NCI-H2227 treated with DMSO at 0.1 percent for 48 hours (cell line): Measurements from ENCODE around the gene MKKS.

Experiments used
- DNase-seq: peaks from one replicate; lab custom pipeline; 2025; lab: John Stamatoyannopoulos, UW

MKKS gene

GRCh38 chr20:10433623-10434466 lies at the start of gene MKKS:
Gene MKKS (minus strand): TSS chr20:10434222. CDS start chr20:10413514, 20,708 bp downstream.
- DNase-seq: peak; percentile 98

- DNase-seq: no peak
Observed at GRCh38 chr20:10483691-10484090, 49.7 kb upstream of the MKKS start.

GRCh38 chr20:10481676-10482075 lies 47.7 kb upstream of the MKKS start:
- no peak for DNase-seq

GRCh38 chr20:10478930-10479329 lies 44.9 kb upstream of the MKKS start:
- DNase-seq: no peak

DNA sequence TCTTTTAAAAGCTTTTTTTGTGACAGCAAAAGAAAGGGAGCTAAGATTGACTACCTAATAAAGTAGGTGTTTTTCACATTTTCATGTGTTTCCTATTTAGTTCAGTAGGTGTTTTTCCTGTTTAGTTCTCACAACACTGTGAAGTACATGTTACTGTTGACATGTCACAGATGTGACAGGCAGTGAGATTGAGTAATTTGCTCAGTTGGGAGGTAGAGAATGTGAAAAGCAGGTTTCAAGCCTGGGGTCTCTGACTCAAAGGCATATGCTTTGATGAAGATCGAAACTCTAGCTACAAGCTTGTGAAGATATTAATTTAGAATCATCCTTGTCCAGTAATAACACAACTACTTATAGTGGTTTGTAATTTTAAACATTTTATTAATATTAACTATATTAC lies 44.2 kb upstream of the MKKS start:
- DNase-seq: no peak

DNA sequence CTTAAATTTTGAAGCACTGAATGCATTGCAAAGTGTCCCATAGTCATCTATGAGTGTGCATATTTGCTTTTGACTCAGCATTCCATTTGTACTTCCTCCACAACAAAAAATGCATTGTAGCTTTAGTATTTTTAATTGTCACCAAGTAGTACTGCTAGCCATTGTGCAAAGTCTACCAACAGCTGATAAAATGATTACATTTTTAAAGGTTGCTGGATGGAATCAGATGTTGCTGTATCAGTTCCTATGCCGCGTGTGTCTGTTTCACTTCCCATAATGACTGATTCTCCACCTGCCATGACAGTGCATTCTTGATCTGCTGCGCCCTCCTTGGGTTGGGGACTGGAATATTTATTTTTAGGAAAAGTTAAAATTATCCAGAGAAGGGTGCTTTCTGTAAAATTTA lies 42.3 kb upstream of the MKKS start:
- no peak for DNase-seq

GRCh38 chr20:10475225-10475624 lies 41.2 kb upstream of the MKKS start:
- no peak for DNase-seq

DNA sequence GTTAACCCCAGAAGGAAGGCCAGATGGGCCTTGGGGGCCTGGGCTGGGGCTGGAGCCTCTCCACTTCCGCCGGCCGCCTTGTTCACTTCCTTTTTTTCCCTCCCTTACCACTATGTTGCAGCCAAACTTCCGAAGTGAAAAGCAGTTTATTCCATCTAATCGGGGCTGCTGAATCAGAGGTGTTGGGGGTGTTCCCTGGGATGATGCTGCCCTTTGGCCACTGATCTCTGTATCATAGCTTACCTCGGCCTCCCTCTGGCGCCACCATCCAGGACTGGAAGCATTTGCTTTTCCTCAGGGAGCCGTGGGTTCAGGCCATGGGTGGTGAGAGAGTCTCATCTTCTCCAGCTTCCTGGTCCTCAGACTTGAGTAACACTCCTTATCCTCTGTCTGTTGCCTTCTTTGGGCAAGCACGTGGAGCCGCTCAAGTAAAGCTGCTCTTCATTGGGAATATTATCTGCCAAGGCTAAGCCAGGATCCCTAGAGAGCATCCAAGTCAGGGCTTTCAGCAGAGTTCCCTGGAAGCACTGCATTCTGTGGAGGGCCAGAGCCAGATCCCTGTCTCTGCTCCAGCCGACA lies 40.7 kb upstream of the MKKS start:
- DNase-seq: no peak

- no peak for DNase-seq
Observed at GRCh38 chr20:10472871-10473270, 38.8 kb upstream of the MKKS start.

DNA sequence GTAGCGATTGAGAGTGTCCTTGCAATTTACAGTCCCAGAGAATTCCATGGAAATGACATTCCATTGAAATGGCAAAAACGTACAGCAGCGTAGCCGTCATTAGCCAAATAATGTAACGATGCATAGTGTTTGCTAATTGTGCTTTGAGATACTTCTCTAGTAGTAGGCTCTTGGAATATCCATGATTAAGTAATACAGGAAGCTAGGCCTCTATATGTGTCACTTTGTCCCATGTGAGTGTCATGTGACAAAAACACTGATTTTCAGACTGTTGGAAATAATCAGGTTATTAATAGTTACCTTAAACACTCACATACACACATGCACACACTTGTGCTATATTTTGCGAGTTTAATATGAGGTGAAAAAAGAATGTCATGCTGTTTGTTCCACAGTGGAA lies 36.3 kb upstream of the MKKS start:
- DNase-seq: no peak

- DNase-seq: peak; percentile 75
Observed at GRCh38 chr20:10469599-10469998, 35.6 kb upstream of the MKKS start.

- no peak for DNase-seq
Observed at GRCh38 chr20:10469056-10469455, 35.0 kb upstream of the MKKS start.

DNA sequence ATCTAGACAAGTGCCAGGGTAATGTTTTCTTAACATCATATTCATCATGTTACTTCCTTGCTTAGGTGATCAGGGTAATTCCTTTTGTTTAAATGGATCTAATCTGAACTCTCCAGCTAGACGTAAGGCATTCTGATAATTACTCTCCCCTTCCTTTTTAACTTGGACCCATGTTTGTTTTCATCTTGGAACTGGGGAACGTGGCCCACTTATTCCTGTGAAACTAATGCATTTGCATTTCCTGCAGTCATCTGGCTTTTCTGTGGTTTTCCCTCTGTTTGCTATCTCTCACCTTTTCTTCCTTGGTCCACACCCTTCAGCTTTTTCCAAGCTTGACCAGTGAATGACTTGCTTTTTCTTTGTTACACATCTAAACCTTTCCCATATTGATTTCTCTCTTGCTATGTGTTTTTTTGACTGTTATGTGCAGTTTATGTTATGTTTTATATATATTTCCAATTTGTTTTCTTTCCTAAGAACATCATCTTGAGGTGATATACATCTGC lies 34.4 kb upstream of the MKKS start:
- no peak for DNase-seq

DNA sequence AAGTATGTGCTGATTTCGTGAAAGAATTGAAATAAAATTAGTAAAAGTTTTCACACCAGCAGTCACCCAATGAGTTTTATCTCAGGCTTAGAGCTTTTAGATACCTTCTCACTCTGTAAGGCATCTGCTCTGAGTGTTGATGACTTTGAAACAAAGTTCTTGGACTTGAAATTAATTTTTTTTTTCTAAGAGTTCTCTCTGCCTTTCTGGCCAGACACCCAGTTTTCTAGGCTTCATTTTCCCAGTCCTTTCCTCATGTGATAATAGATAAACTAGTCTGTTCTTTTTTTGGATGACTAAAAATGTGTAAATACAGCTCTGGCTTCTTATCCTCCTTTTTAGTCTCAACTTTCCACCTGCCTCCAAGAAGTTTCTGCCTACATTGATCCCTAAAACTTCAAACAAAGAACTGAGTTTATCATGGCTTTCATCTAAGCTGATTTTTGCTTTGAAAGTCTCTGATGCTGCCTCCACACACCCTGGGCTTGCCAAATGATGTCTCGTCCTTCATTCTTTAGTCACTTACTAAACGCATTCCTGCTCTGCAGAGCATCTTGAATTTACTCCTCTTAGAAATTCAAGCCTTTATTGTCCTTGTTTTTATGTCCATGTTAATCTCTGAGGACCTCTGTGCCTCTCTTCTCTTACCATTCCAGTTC lies 33.8 kb upstream of the MKKS start:
- no peak for DNase-seq

DNA sequence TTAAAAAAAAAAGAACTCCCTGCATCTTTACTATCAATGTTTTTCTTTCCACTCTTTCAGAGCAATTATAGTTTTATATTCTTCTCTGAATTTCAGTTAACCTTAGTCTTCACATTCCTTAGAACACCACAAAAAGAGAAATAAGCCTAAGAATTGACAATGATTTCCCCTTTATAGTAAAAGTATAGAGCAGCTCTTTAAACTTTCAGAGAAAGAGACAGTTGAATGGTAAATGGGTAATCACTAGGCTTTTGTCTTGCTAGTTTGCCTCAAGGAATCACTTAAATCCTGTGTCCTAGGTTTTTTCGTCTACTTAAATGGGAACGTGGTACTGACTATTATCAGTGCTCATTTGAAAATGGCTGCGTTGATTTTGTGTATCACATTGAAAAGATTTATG lies 32.8 kb upstream of the MKKS start:
- no peak for DNase-seq

- DNase-seq: no peak
Observed at GRCh38 chr20:10466325-10466724, 32.3 kb upstream of the MKKS start.

GRCh38 chr20:10465135-10465534 lies 31.1 kb upstream of the MKKS start:
- no peak for DNase-seq

GRCh38 chr20:10463622-10464021 lies 29.6 kb upstream of the MKKS start:
- no peak for DNase-seq

DNA sequence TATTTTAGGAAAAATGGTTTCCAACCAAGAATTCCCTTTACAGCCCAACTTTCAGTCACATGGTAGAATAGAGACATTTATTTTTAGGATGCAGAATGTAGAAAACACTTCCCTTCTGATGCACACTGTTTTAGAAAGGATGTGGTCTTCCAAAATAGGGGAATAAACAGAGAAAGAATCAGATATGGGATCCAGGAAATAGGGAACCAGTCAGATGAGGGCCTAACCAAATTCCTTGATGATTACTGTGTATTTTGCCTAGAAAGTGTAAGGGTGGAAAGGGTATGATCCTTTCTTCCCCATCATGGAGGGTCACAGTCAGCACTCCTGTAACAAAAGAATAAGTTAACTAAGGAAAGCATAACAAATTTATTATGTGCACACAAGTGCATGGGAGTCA lies 28.5 kb upstream of the MKKS start:
- no peak for DNase-seq

DNA sequence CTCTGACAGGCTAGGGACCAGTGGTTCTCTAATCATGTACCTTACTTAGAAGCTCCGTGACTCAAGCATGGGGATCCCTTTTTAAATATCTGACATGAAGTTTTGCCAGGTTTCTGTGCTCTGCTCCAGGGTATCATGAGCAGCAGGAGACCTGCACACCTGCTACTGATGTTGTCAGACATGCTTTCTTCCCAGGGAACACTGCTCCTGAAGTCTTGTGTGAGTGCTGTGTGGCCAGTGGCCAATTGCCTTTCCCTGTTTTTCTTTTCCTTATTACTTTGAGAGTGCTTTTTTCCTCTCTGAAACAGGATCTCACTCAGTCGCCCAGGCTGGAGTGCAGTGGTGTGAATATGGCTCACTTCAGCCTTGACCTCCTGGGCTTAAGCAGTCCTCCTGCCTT lies 27.5 kb upstream of the MKKS start:
- DNase-seq: no peak

GRCh38 chr20:10454151-10454750 lies 20.2 kb upstream of the MKKS start:
- no peak for DNase-seq

GRCh38 chr20:10453241-10453640 lies 19.2 kb upstream of the MKKS start:
- no peak for DNase-seq

- no peak for DNase-seq
Observed at GRCh38 chr20:10449270-10449669, 15.2 kb upstream of the MKKS start.
